Hepatocyte (in vitro differentiated cells): ENCODE results near the gene SLCO1B1.

Experiments used
- CTCF ChIP-seq: fragments of 200-600 bp; sonication (generic); IDR thresholded peaks from 2 replicates; pipeline ENCODE4 v1.5.1; 2016; ENCODE audit warnings: antibody characterized with exemption, mild to moderate bottlenecking; ENCODE audit not compliant: poor library complexity
- EZH2 ChIP-seq: fragments of 200-600 bp; sonication (generic); IDR thresholded peaks from 2 replicates; pipeline ENCODE4 v1.6.1; 2016; ENCODE audit warnings: antibody characterized with exemption, mild to moderate bottlenecking, borderline replicate concordance

- TF ChIP-seq CTCF (no peak), EZH2 (no peak)
These were observed 52.8 kb downstream of the SLCO1B1 start for GRCh38 chr12:21183721-21184275.
